ENCODE measurements around the gene INCENP.

Gene INCENP

GRCh38 chr11:62119569-62119968 is 4.2 kb upstream of the INCENP start:
- H3K9me2 ChIP-seq (replicated peaks; ENCODE audit: insufficient read depth, low read length) = no peaks in the 10 kb centered on the region
- H3K9ac ChIP-seq (ENCODE audit: low read length) = no peak overlapping the region
- H3K4me2 ChIP-seq (ENCODE audit: low read depth, low read length, poor library complexity, severe bottlenecking) = no peak overlapping the region
- H3K27ac ChIP-seq (ENCODE audit: low read depth, low read length) = no peak overlapping the region
- peaks cover 8% of the 10 kb centered on the region for H3K79me2 ChIP-seq (ENCODE audit: insufficient read depth, low read length)
- no peaks in the 10 kb centered on the region for H3K9me3 ChIP-seq (ENCODE audit: insufficient read depth, low read length)
- H3K27me3 ChIP-seq (ENCODE audit: low read length) = no peaks in the 10 kb centered on the region
- H3F3A ChIP-seq (ENCODE audit: insufficient read depth) = 0 out of 2 replicates have a peak, but pooled peaks cover 3% of the 10 kb centered on the region
- H3K36me3 ChIP-seq (ENCODE audit: low read length) = no peaks in the 10 kb centered on the region
- H2AFZ ChIP-seq (ENCODE audit: low read depth, low read length, severe bottlenecking) = no peak overlapping the region
- no peak for TF ChIP-seq CTCF (IDR thresholded peaks at IDR 0.05; ENCODE audit: insufficient read depth, low read length, poor library complexity, severe bottlenecking)
- TF ChIP-seq EZH2phosphoT487 (conservative IDR thresholded peaks at IDR 0.05; ENCODE audit: low read length) = no peak
- no peak overlapping the region for H3K4me3 ChIP-seq (ENCODE audit: insufficient read depth, low read length, poor library complexity, severe bottlenecking)
- no peaks in the 10 kb centered on the region for H4K20me1 ChIP-seq (ENCODE audit: low read depth, low read length)

GRCh38 chr11:62120001-62120400 is 3.8 kb upstream of the INCENP start:
- Histone ChIP-seq H3K27ac (ENCODE audit: low read depth, low read length) (no peak overlapping the region), H4K20me1 (ENCODE audit: low read depth, low read length) (no peaks in the 10 kb centered on the region), H3K9ac (ENCODE audit: low read length) (no peak overlapping the region), H2AFZ (ENCODE audit: low read depth, low read length, severe bottlenecking) (no peak overlapping the region), H3K27me3 (ENCODE audit: low read length) (no peaks in the 10 kb centered on the region), H3K79me2 (ENCODE audit: insufficient read depth, low read length) (peaks cover 12% of the 10 kb centered on the region), H3K9me3 (ENCODE audit: insufficient read depth, low read length) (no peaks in the 10 kb centered on the region), H3K9me2 (replicated peaks; ENCODE audit: insufficient read depth, low read length) (no peaks in the 10 kb centered on the region), H3K36me3 (ENCODE audit: low read length) (no peaks in the 10 kb centered on the region), H3K4me2 (ENCODE audit: low read depth, low read length, poor library complexity, severe bottlenecking) (no peak overlapping the region), H3K4me3 (ENCODE audit: insufficient read depth, low read length, poor library complexity, severe bottlenecking) (no peak overlapping the region), H3F3A (ENCODE audit: insufficient read depth) (0 out of 2 replicates have a peak, but pooled peaks cover 3% of the 10 kb centered on the region)
- TF ChIP-seq CTCF (IDR thresholded peaks at IDR 0.05; ENCODE audit: insufficient read depth, low read length, poor library complexity, severe bottlenecking) = no peak
- no peak for TF ChIP-seq EZH2phosphoT487 (conservative IDR thresholded peaks at IDR 0.05; ENCODE audit: low read length)

GRCh38 chr11:62120431-62120830 is 3.4 kb upstream of the INCENP start:
- H3K9me2 ChIP-seq (replicated peaks; ENCODE audit: insufficient read depth, low read length) = no peaks in the 10 kb centered on the region
- TF ChIP-seq EZH2phosphoT487 (conservative IDR thresholded peaks at IDR 0.05; ENCODE audit: low read length) = no peak
- TF ChIP-seq CTCF (IDR thresholded peaks at IDR 0.05; ENCODE audit: insufficient read depth, low read length, poor library complexity, severe bottlenecking) = no peak

More at GRCh38 chr11:62120431-62120830, 3.4 kb upstream of the INCENP start:
- Histone ChIP-seq H3K27ac (ENCODE audit: low read depth, low read length) (no peak overlapping the region), H3K36me3 (ENCODE audit: low read length) (no peaks in the 10 kb centered on the region), H3K9ac (ENCODE audit: low read length) (no peak overlapping the region), H2AFZ (ENCODE audit: low read depth, low read length, severe bottlenecking) (no peak overlapping the region), H3K79me2 (ENCODE audit: insufficient read depth, low read length) (peaks cover 16% of the 10 kb centered on the region), H4K20me1 (ENCODE audit: low read depth, low read length) (no peaks in the 10 kb centered on the region), H3K9me3 (ENCODE audit: insufficient read depth, low read length) (no peaks in the 10 kb centered on the region), H3K4me3 (ENCODE audit: insufficient read depth, low read length, poor library complexity, severe bottlenecking) (no peak overlapping the region), H3K27me3 (ENCODE audit: low read length) (no peaks in the 10 kb centered on the region), H3K4me2 (ENCODE audit: low read depth, low read length, poor library complexity, severe bottlenecking) (no peak overlapping the region), H3F3A (ENCODE audit: insufficient read depth) (0 out of 2 replicates have a peak, but pooled peaks cover 3% of the 10 kb centered on the region)
